GM13977 (cell line): ENCODE measurements around the gene GPD2.

Experiments
- DNase-seq: peaks from one replicate; pipeline ENCODE4 v3.0.0; 2012; ENCODE audit warnings: low spot score
- CTCF ChIP-seq: IDR thresholded peaks from 2 replicates; pipeline ENCODE4 v1.5.1; 2012; ENCODE audit warnings: mild to moderate bottlenecking, control low read depth; ENCODE audit not compliant: insufficient read depth; ENCODE audit errors: extremely low read depth, missing control alignments
- in situ Hi-C: fragments of 300-500 bp; cut with MboI; formaldehyde crosslinking; loops from one replicate; pipeline ENCODE4 v1.12.0; 2022; ENCODE audit warnings: low sequenced_read_pairs, low pct_unique_long_range_greater_than_20kb, mixed read lengths, inconsistent platforms; ENCODE audit not compliant: unreplicated experiment

Gene GPD2

DNA sequence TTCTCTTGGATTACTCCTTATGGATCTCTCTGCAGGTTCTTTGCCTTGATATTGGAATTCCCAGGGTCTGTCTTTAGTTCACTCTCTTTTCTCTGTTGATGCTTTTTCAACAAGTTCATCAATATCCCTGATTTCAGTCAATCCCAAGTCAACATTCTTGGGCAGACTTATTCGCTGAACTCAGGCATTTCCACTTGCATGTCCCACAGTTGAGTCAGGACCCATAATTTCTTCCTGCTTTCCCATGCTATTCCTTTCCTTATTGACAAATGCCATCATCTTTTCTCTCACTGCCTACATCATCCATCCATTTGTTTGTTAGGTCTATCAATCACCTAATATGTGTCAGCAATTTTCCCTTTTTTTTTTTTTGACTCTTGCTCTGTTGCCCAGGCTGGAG is 11.6 kb downstream of the GPD2 start:
- no peak for DNase-seq
- in situ Hi-C loops, result no loop called here
- no peak for TF ChIP-seq CTCF

GRCh38 chr2:156448766-156449165 is 12.6 kb downstream of the GPD2 start:
- TF ChIP-seq CTCF, result no peak
- in situ Hi-C loops, result no loop called here
- no peak for DNase-seq

DNA sequence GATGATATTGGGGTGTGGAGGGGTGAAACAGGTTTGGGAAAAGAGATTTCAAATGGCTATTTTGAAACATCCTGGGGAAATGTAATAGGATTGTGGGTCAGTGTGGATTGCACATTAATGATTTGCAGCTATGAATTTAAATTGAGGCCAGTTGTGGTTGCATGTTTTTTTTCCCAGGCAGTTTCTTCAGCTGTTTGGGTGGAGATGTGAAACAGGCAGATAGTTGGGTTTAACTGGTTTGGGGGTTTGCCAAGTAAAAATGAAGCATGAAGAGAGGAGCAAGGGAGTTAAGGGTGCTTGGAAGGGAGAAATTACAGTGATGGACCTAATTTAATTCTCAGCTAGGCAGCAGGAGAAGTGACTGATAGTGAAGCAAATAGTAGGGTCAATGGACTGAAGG is 16.8 kb downstream of the GPD2 start:
- DNase-seq, result no peak
- no peak for TF ChIP-seq CTCF
- in situ Hi-C loops, result no loop called here

DNA sequence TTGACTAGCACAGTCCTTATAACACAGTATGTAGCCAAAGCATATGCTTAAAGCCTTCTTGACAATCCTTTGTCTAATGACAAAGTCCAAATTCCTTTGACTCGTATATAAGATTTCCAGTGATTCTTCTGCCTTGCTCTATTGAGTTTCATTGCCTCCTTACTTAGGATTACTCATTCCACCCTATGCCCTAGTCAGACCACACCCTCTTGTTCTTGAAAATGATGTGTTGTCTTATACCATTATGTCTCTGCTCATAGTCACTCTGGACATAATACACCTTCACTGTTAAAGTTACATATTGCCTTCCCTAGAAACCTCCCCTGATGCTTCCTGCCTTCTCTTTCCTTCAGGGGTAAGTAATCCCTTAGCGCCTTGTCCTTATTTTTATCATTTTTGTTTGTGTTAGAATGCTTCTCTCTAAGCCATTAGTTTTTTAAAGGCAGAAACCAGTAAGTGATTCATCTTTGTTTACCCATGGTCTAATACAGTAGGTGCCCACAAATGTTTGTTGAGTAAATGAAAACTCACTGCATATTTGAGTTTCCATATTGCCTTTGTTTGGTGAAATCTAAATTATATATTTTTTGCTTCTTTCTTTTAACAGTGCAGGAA is 19.3 kb downstream of the GPD2 start:
- in situ Hi-C loops, result no loop called here
- TF ChIP-seq CTCF, result no peak
- DNase-seq, result no peak

DNA sequence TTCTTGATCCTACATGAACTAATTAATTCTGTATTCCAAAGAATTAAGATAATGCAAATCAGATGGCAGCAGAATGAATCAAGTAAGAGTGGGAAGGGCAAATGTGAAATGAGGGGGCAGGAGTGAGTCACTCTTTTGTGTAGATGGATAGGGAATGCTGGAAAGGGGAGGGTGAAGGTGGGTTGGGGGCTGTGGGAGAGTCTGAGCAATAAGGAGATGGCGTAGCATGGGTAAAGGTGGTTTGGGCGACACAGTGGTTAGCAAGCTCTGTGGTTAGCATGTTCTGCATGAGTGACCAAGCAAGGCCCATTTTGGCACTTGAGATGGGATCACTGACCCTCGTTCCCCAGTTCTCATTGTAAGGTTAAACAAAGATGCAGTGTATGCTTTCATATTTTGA is 20.4 kb downstream of the GPD2 start:
- in situ Hi-C loops, result no loop called here
- no peak for DNase-seq
- no peak for TF ChIP-seq CTCF

DNA sequence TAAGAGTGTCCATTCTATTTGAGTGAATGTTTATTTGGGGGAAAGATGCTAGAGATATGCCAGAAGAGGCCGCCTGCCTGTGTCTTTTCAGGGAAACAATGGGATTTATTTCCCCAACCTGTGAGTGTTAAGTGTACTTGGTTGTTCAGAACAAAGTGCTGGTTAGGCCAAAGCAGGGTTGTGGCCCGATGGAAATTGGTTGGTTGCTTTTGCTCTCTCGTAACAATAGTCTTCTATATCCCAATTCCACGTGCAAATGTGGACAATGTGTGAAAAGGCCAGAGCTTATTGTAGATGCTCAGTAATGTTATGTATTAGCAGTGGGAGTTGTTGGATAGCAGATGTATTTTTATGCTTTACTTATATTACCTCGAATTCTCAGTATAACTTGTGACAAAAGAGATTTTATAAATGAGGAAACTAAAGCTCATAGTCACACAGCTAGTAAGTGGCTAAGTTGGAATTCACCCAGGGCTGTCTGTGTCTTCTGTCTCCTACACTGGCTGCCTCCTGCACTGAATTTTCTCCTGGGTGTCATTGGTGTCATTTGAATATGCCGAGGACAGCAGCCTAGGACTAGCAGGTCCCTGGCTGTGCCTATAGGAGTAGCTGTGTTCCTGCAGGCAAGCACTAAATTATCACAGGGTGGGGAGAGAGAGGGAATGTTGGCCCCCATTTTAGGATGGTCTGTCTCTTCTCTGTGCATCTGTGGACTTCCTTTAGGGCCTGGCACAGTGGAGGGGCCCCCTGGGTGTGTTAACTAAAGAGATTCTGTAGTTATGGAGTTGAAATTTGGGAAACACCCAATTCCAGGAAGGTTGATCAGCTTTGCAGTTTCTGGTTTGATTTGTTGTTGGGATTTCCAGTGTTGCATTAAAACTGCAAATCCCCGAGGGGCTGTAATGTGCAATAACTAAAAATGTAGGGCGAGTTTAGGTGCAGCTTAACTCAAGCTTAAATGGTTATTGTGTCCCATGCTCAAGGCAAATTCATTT is 21.6 kb downstream of the GPD2 start:
- DNase-seq, result no peak
- in situ Hi-C loops, result no loop called here
- no peak for TF ChIP-seq CTCF
